Bone marrow (tissue), 2 donors: Measurements from ENCODE around the gene CPLANE1.

ENCODE experiments used
- DNase-seq, 2 donors: peaks; one replicate each; lab custom pipeline; 2025; lab: John Stamatoyannopoulos, UW

CPLANE1 gene

DNA sequence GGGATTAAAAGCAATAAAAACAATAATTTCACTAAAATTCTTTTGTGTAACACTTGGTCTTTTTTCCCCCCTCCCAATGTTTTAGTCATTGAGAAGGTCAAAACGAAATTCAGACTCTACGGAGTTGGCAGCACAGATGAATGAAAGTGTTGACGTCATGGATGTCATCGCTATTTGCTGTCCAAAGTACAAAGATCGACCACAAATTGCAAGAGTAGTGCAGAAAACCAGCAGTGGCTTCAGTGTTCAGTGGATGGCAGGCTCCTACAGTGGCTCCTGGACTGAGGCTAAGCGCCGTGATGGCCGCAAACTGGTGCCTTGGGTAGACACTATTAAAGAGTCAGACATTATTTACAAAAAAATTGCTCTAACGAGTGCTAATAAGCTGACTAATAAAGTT lies 184.7 kb downstream of the CPLANE1 start:
- DNase-seq = no peak

DNA sequence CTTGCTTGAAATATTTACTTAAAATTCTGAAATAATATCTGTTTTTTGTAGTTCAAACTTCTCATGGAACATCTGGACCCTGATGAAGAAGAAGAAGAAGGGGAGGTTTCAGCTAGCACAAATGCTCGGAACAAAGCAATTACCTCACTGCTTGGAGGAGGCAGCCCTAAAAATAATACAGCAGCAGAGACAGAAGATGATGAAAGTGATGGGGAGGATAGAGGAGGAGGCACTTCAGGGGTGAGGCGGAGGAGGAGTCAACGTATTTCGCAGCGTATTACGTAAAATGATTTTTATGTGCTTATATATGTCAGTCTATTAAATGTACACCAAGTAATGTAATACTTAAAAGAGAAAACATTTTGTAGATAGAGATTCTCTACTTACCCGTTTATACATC lies 185.4 kb downstream of the CPLANE1 start:
- no peak for DNase-seq

DNA sequence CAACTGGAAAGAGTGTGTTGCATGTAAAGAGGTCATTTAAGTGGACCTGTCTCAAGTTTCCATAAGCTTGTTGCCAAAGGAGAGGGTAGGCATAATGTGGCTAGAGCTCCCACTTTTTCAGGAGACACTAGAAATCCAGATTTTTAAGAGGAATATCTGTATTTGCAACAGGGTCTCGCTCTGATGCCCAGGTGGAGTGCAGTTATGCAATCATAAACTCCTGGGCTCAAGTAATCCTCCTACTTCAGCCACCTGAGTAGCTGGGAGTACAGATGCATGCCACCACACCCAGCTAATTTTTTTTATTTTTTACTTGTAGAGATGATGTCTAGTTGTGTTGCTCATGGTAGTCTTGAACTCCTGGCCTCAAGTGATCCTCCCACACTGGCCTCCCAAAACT lies 189.1 kb downstream of the CPLANE1 start:
- DNase-seq = no peak

DNA sequence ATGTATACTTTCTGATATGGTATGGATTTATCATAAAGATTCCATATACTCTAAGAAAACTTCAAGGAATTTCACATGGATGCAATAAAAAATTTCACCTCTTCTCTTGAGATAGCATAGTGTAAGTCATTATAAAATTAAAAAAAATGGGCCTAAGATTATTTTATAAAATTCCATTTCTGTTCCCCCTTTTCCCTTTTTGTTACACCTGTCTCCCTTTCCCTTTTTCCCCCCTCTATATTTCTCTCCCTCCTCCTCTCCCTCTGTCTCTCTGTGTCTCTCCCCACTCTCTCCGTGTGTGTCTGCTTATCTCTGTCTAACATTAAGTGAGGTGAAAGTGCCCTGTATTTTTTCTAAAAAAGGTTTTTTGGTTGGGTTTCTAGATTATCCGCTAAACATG lies 192.4 kb downstream of the CPLANE1 start:
- DNase-seq = no peak
